Vagina (tissue), 2 donors: ENCODE data around the gene BCL11A. TPM values are rescaled to one million over a fixed set of nuclear protein-coding genes. Genes with fewer than 3 reads are reported as not detected.

Experiments used
- DNase-seq, 2 donors: peaks; one replicate each; pipeline ENCODE4 v3.0.0-alpha.2; 2017; ENCODE audit errors: extremely low spot score in 2 of 2
- H3K27ac ChIP-seq: fragments of 200-600 bp; sonication (generic); one replicate; pipeline ENCODE4 v1.5.1; 2019
- H3K27me3 ChIP-seq: fragments of 200-600 bp; sonication (generic); one replicate; pipeline ENCODE4 v1.5.1; 2019
- H3K36me3 ChIP-seq, 2 donors: fragments of 200-600 bp; sonication (generic); one replicate each; pipeline ENCODE4 v1.5.1; 2017 to 2019
- H3K4me1 ChIP-seq: fragments of 200-600 bp; sonication (generic); one replicate; pipeline ENCODE4 v1.5.1; 2019
- H3K4me3 ChIP-seq, 2 donors: fragments of 200-600 bp; sonication (generic); 1 replicate in 1 of 2; 2 replicates in 1 of 2; pipeline ENCODE4 v1.5.1; 2016 to 2019
- H3K9me3 ChIP-seq: fragments of 200-600 bp; sonication (generic); one replicate; pipeline ENCODE4 v1.5.1; 2019
- CTCF ChIP-seq, 3 experiments: fragments of 450-650 bp in 2 of 3; fragments of 200-600 bp in 1 of 3; sonication (generic) in 1 of 3; IDR thresholded peaks; one replicate each; pipeline ENCODE4 v1.5.1; 2017 to 2019; ENCODE audit warnings: antibody characterized with exemption in 3 of 3, mild to moderate bottlenecking in 2 of 3, moderate library complexity in 2 of 3
- POLR2A ChIP-seq, 2 donors: fragments of 450-650 bp; IDR thresholded peaks; one replicate each; pipeline ENCODE4 v1.6.1; 2017; ENCODE audit warnings: antibody characterized with exemption in 2 of 2, mild to moderate bottlenecking in 2 of 2, moderate library complexity in 2 of 2
- POLR2AphosphoS5 ChIP-seq, 2 donors: sonication (generic); formaldehyde crosslinking; IDR thresholded peaks; one replicate each; pipeline ENCODE4 v1.9.0; 2017; ENCODE audit warnings: antibody characterized with exemption in 2 of 2, mild to moderate bottlenecking in 2 of 2, low read depth in 1 of 2; ENCODE audit not compliant: insufficient read depth in 1 of 2
- intact Hi-C: fragments of 100-400 bp; cut with DNase I; formaldehyde crosslinking; loops from one replicate; pipeline ENCODE4 v1.15.1; 2023
- total RNA-seq: library from RNA; depleted of rRNA; stranded (reverse); fragments of >200 nt; gene quantifications from one replicate; pipeline ENCODE4 v1.2.3, GENCODE V29; 2016

BCL11A gene
- total RNA-seq, 1 donor from 2014 or later, result 48.4 TPM

- H3K27ac ChIP-seq, result no peak overlapping the region
- H3K27me3 ChIP-seq, result no peaks in the 10 kb centered on the region
- no peaks in the 10 kb centered on the region for H3K36me3 ChIP-seq
- intact Hi-C loops, result no loop called here
- DNase-seq, result peak in 1 of 2 donors; percentile 80
- H3K4me3 ChIP-seq, result no peak overlapping the region
- H3K4me1 ChIP-seq, result peaks cover 21% of the 10 kb centered on the region
- TF ChIP-seq POLR2AphosphoS5 (IDR thresholded peaks at IDR 0.05; ENCODE audit: insufficient read depth in 1 of 2, low read depth in 1 of 2), result no peak
- no peak for TF ChIP-seq CTCF (IDR thresholded peaks at IDR 0.05)
- TF ChIP-seq POLR2A (IDR thresholded peaks at IDR 0.05), result no peak
- no peaks in the 10 kb centered on the region for H3K9me3 ChIP-seq
These were observed 34.1 kb downstream of the BCL11A start for GRCh38 chr2:60519231-60519863.

- intact Hi-C loops, result no loop called here
- Histone ChIP-seq H3K36me3 (no peaks in the 10 kb centered on the region), H3K4me3 (no peak overlapping the region), H3K27ac (no peak overlapping the region), H3K4me1 (peaks cover 21% of the 10 kb centered on the region), H3K9me3 (no peaks in the 10 kb centered on the region), H3K27me3 (no peaks in the 10 kb centered on the region)
- TF ChIP-seq CTCF (IDR thresholded peaks at IDR 0.05) (no peak), POLR2AphosphoS5 (IDR thresholded peaks at IDR 0.05; ENCODE audit: insufficient read depth in 1 of 2, low read depth in 1 of 2) (no peak), POLR2A (IDR thresholded peaks at IDR 0.05) (no peak)
- peak; percentile 40 to 81 for DNase-seq
These were observed 34.9 kb downstream of the BCL11A start for GRCh38 chr2:60518567-60518966.

DNA sequence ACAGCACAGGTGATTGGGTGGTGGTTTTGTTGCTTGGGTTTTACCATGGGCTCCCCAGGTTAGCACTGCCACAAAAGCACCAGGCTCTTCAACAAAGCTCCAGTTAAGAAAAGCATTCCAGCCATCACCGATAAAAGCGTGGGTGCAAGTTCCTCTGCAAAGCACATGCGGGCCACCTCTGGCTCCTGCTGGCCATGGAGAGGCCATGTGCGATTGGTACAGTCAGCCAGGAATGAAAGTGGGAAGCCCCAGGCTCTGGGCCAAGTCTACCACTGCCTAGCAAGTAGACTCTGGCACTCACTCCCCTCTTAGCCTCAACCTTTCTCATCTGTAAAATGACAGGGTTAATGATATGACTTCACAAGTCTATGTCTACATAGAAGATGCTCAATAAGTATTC is 36.0 kb downstream of the BCL11A start:
- TF ChIP-seq POLR2AphosphoS5 (IDR thresholded peaks at IDR 0.05; ENCODE audit: insufficient read depth in 1 of 2, low read depth in 1 of 2) (no peak), CTCF (IDR thresholded peaks at IDR 0.05) (no peak), POLR2A (IDR thresholded peaks at IDR 0.05) (no peak)

GRCh38 chr2:60516826-60517225 is 36.6 kb downstream of the BCL11A start:
- intact Hi-C loops, result no loop called here
- TF ChIP-seq POLR2AphosphoS5 (IDR thresholded peaks at IDR 0.05; ENCODE audit: insufficient read depth in 1 of 2, low read depth in 1 of 2) (no peak), POLR2A (IDR thresholded peaks at IDR 0.05) (no peak), CTCF (IDR thresholded peaks at IDR 0.05) (no peak)

More for the DNA sequence above, 36.0 kb downstream of the BCL11A start:
- H3K27ac ChIP-seq, result no peak overlapping the region
- H3K9me3 ChIP-seq, result no peaks in the 10 kb centered on the region
- H3K27me3 ChIP-seq, result no peaks in the 10 kb centered on the region
- intact Hi-C loops, result no loop called here
- H3K36me3 ChIP-seq, result no peaks in the 10 kb centered on the region
- DNase-seq, result peak in 1 of 2 donors; percentile 72
- H3K4me1 ChIP-seq, result peaks cover 21% of the 10 kb centered on the region
- H3K4me3 ChIP-seq, result no peak overlapping the region

GRCh38 chr2:60516383-60516811 is 37.1 kb downstream of the BCL11A start:
- H3K27ac ChIP-seq, result peak overlapping the region; percentile 39
- no peaks in the 10 kb centered on the region for H3K9me3 ChIP-seq
- DNase-seq, result peak; percentile 31 to 54
- intact Hi-C loops, result no loop called here
- H3K4me1 ChIP-seq, result peaks cover 27% of the 10 kb centered on the region
- TF ChIP-seq CTCF (IDR thresholded peaks at IDR 0.05), result no peak
- no peak for TF ChIP-seq POLR2AphosphoS5 (IDR thresholded peaks at IDR 0.05; ENCODE audit: insufficient read depth in 1 of 2, low read depth in 1 of 2)
- no peak for TF ChIP-seq POLR2A (IDR thresholded peaks at IDR 0.05)
- no peaks in the 10 kb centered on the region for H3K36me3 ChIP-seq
- no peaks in the 10 kb centered on the region for H3K27me3 ChIP-seq
- no peak overlapping the region for H3K4me3 ChIP-seq

More at GRCh38 chr2:60516826-60517225, 36.6 kb downstream of the BCL11A start:
- Histone ChIP-seq H3K9me3 (no peaks in the 10 kb centered on the region), H3K36me3 (no peaks in the 10 kb centered on the region), H3K4me3 (no peak overlapping the region), H3K4me1 (peaks cover 26% of the 10 kb centered on the region), H3K27me3 (no peaks in the 10 kb centered on the region), H3K27ac (no peak overlapping the region)
- no peak for DNase-seq
